22Rv1 (cell line): ENCODE results near the gene PCDHB10.
A peak's percentile ranks its signal among the peaks of the same experiment; 100 is the strongest.
"Not testable (repeated sequence)": the region's sequence is repeated elsewhere in the genome, so short reads cannot be mapped to it uniquely, and the experiment has no call there.

Experiments
- H3K27ac ChIP-seq: fragments of 450-650 bp; 2 replicates; pipeline ENCODE4 v1.5.1; 2017
- CTCF ChIP-seq: fragments of 450-650 bp; IDR thresholded peaks from 2 replicates; pipeline ENCODE4 v1.5.1; 2017; ENCODE audit warnings: mild to moderate bottlenecking
- ZFX ChIP-seq: fragments of 450-650 bp; IDR thresholded peaks from 2 replicates; pipeline ENCODE4 v1.6.1; 2017; ENCODE audit warnings: antibody characterized with exemption, borderline replicate concordance

Gene PCDHB10

GRCh38 chr5:141192110-141192725, at the start of gene PCDHB10:
Gene PCDHB10, plus strand, starts transcription at chr5:141192353. Its CDS starts 200 bp downstream, at chr5:141192553.
- no peak within 1 kb of the TSS for H3K27ac ChIP-seq
- TF ChIP-seq CTCF (peak; percentile 94), ZFX (no peak)

GRCh38 chr5:141149812-141150211, 42.3 kb upstream of the PCDHB10 start, which contains the start of gene PCDHB6:
Gene PCDHB6, plus strand, starts transcription at chr5:141150057. Its CDS starts 201 bp downstream, at chr5:141150258.
- TF ChIP-seq CTCF (peak; percentile 63), ZFX (no peak)
- H3K27ac ChIP-seq, result no peak within 1 kb of the TSS

GRCh38 chr5:141150224-141150992, 41.7 kb upstream of the PCDHB10 start:
- TF ChIP-seq CTCF (no peak), ZFX (no peak)
- no peak overlapping the region for H3K27ac ChIP-seq

GRCh38 chr5:141150993-141151325, 41.2 kb upstream of the PCDHB10 start:
- H3K27ac ChIP-seq, result no peak overlapping the region
- TF ChIP-seq CTCF, result no peak
- TF ChIP-seq ZFX, result no peak

GRCh38 chr5:141151632-141152031, 40.5 kb upstream of the PCDHB10 start:
- not testable (repeated sequence) for H3K27ac ChIP-seq

GRCh38 chr5:141152096-141152495, 40.1 kb upstream of the PCDHB10 start:
- H3K27ac ChIP-seq, result not testable (repeated sequence)

- H3K27ac ChIP-seq, result no peak overlapping the region
- peak; percentile 86 for TF ChIP-seq CTCF
- TF ChIP-seq ZFX, result no peak
These were observed 36.4 kb upstream of the PCDHB10 start for GRCh38 chr5:141155540-141156374.

- not testable (repeated sequence) for H3K27ac ChIP-seq
These were observed 34.8 kb upstream of the PCDHB10 start for GRCh38 chr5:141157356-141157755.

- H3K27ac ChIP-seq, result not testable (repeated sequence)
These were observed 34.3 kb upstream of the PCDHB10 start for GRCh38 chr5:141157901-141158300.
